ENCODE measurements around the gene DOK7. TPM values are rescaled to one million over a fixed set of nuclear protein-coding genes. Genes with fewer than 3 reads are reported as not detected.

The DOK7 gene
- total and polyA plus RNA-seq, 2 of the 4 experiments (the other 2 are of a cell fraction) = not detected

DNA sequence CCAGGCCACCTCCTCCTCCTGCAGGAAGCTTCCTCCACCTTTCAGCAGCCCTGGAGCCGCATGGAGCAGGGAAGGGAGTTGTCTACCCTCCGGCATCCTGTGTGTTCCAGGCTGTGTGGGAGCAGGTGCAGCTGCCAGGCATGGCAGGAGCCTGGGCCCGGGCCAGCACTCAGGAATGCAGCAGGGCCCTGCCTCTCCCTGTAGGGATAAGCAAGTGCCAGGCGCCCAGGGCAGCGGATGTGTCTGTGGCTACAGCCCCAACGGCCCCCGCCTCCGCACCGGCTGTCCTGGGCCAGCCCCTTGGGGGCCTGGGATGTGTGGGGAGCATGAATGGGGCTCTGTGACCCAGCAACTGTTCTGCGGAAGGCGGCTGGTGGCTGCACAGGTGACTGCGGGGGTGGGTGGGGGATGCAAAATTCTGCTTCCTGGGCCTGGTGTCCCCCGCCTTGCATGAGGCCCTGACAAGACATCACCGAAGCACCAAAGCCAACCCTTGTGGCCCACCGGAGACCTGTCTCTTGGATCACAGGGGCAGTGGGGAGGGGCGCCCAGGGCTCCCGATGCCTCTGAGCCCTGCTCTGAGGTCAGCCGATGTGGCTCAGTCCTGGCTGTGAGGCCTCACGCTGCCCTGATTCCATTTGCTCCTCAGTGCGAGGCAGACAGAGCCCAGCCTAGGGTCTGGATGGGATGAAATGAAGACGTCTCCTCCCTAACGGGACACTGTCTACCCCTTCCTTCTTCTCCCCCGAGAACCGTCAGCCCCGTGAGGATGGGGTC lies 1.4 kb upstream of the DOK7 start:
- Histone ChIP-seq H2BK15ac (ENCODE audit: low read depth, low read length) (no peak overlapping the region), H3K18ac (ENCODE audit: low read depth, low read length) (no peak overlapping the region), H2AK9ac (replicated peaks; ENCODE audit: low read depth, low read length, poor library complexity) (no peak overlapping the region), H3K4me3 (ENCODE audit: insufficient read depth, low read depth, low read length) (no peak overlapping the region), H3K14ac (replicated peaks; ENCODE audit: low read depth, low read length) (no peak overlapping the region), H3K27ac (ENCODE audit: insufficient read depth, low read length) (no peak overlapping the region), H3K4ac (ENCODE audit: low read depth, low read length) (no peak overlapping the region), H3K9ac (ENCODE audit: low read depth, low read length) (no peak overlapping the region), H2BK120ac (ENCODE audit: low read depth, low read length) (no peak overlapping the region), H4K91ac (ENCODE audit: insufficient read depth, low read depth, low read length) (no peak overlapping the region), H2BK20ac (ENCODE audit: low read depth, low read length) (no peak overlapping the region), H3K23ac (ENCODE audit: low read depth, low read length) (no peak overlapping the region), H4K8ac (ENCODE audit: low read depth in 2 of 2, low read length in 2 of 2) (no peak overlapping the region), H2AFZ (replicated peaks; ENCODE audit: low read length, poor library complexity) (peak overlapping the region; percentile 32), H3K36me3 (ENCODE audit: control insufficient read depth, insufficient read depth, low read length) (no peaks in the 10 kb centered on the region), H4K5ac (ENCODE audit: low read depth, low read length) (no peak overlapping the region), H2BK5ac (ENCODE audit: low read depth, low read length, poor library complexity, severe bottlenecking) (no peak overlapping the region), H3K9me3 (ENCODE audit: control insufficient read depth, insufficient read depth, low read length) (no peaks in the 10 kb centered on the region), H3K9me1 (ENCODE audit: insufficient read depth, low read length) (no peaks in the 10 kb centered on the region), H3K4me1 (ENCODE audit: control insufficient read depth, insufficient read depth, low read length) (no peaks in the 10 kb centered on the region), H3K4me2 (ENCODE audit: low read depth, low read length) (no peak overlapping the region), H3K56ac (ENCODE audit: extremely low read depth, insufficient read depth, low read length) (no peak overlapping the region), H4K20me1 (ENCODE audit: insufficient read depth, low read length) (no peaks in the 10 kb centered on the region), H3K27me3 (ENCODE audit: control insufficient read depth, insufficient read depth, low read length) (peaks cover 56% of the 10 kb centered on the region), H2AK5ac (ENCODE audit: low read depth, low read length) (no peak overlapping the region), H3K79me1 (ENCODE audit: low read depth in 1 of 2, low read length in 2 of 2) (no peaks in the 10 kb centered on the region)
- DNase-seq = no peak
- in situ Hi-C loops (cut with MboI; ENCODE audit: low sequenced_read_pairs) = no loop called here
- TF ChIP-seq RAD21 (IDR thresholded peaks at IDR 0.05; ENCODE audit: low read length) (no peak), RFX5 (IDR thresholded peaks at IDR 0.05; ENCODE audit: low read depth, low read length) (no peak), SMC3 (IDR thresholded peaks at IDR 0.05; ENCODE audit: low read depth, low read length) (no peak), CHD1 (IDR thresholded peaks at IDR 0.05; ENCODE audit: low read depth, low read length) (no peak), MXI1 (IDR thresholded peaks at IDR 0.05; ENCODE audit: borderline replicate concordance, low read depth, low read length) (no peak), POLR2A (IDR thresholded peaks at IDR 0.05; ENCODE audit: low read depth, low read length) (no peak), FOS (IDR thresholded peaks at IDR 0.05; ENCODE audit: low read depth, low read length) (no peak), BHLHE40 (IDR thresholded peaks at IDR 0.05; ENCODE audit: low read depth, low read length) (no peak), MAZ (IDR thresholded peaks at IDR 0.05; ENCODE audit: borderline replicate concordance, low read depth, low read length) (no peak), NFE2L2 (IDR thresholded peaks at IDR 0.05; ENCODE audit: low read depth, low read length) (no peak), MAFK (IDR thresholded peaks at IDR 0.05; ENCODE audit: low read depth, low read length) (no peak), CEBPB (IDR thresholded peaks at IDR 0.05; ENCODE audit: low read depth, low read length) (no peak), RCOR1 (IDR thresholded peaks at IDR 0.05; ENCODE audit: insufficient replicate concordance, low read length) (no peak)
- TF ChIP-seq, protein P1, sequence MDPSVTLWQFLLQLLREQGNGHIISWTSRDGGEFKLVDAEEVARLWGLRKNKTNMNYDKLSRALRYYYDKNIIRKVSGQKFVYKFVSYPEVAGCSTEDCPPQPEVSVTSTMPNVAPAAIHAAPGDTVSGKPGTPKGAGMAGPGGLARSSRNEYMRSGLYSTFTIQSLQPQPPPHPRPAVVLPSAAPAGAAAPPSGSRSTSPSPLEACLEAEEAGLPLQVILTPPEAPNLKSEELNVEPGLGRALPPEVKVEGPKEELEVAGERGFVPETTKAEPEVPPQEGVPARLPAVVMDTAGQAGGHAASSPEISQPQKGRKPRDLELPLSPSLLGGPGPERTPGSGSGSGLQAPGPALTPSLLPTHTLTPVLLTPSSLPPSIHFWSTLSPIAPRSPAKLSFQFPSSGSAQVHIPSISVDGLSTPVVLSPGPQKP (IDR thresholded peaks at IDR 0.05; ENCODE audit: borderline replicate concordance, low read depth, low read length) = no peak
- TF ChIP-seq, protein P2, sequence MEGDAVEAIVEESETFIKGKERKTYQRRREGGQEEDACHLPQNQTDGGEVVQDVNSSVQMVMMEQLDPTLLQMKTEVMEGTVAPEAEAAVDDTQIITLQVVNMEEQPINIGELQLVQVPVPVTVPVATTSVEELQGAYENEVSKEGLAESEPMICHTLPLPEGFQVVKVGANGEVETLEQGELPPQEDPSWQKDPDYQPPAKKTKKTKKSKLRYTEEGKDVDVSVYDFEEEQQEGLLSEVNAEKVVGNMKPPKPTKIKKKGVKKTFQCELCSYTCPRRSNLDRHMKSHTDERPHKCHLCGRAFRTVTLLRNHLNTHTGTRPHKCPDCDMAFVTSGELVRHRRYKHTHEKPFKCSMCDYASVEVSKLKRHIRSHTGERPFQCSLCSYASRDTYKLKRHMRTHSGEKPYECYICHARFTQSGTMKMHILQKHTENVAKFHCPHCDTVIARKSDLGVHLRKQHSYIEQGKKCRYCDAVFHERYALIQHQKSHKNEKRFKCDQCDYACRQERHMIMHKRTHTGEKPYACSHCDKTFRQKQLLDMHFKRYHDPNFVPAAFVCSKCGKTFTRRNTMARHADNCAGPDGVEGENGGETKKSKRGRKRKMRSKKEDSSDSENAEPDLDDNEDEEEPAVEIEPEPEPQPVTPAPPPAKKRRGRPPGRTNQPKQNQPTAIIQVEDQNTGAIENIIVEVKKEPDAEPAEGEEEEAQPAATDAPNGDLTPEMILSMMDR (conservative IDR thresholded peaks at IDR 0.05; ENCODE audit: low read depth, low read length) = no peak
- TF ChIP-seq, protein P3, sequence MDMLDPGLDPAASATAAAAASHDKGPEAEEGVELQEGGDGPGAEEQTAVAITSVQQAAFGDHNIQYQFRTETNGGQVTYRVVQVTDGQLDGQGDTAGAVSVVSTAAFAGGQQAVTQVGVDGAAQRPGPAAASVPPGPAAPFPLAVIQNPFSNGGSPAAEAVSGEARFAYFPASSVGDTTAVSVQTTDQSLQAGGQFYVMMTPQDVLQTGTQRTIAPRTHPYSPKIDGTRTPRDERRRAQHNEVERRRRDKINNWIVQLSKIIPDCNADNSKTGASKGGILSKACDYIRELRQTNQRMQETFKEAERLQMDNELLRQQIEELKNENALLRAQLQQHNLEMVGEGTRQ (IDR thresholded peaks at IDR 0.05; ENCODE audit: low read depth, low read length) = no peak
- dilution Hi-C loops (cut with HindIII; ENCODE audit: low sequenced_read_pairs, unreplicated experiment) = no loop called here
- no TSS peak for BruUV-seq (replicated peaks)
- intact Hi-C loops (cut with micrococcal nuclease) = no loop called here
- WGBS, 2 experiments (ENCODE audit: extremely low coverage in 2 of 2, insufficient read length in 1 of 2) = 95% methylated on average over 5 of the region's 25 CpGs; no CpG with 5 or more reads in 1 of the 2 experiments
- CTCF ChIA-PET = no interaction called here
- no peak for ATAC-seq (ENCODE audit: low read depth)
- POLR2A ChIA-PET (ENCODE audit: unreplicated experiment) = no interaction called here
